Tibial nerve (tissue), 4 donors: ENCODE results near the gene EIF5A.

Source experiments
- EP300 ChIP-seq, 2 donors: sonication (generic); formaldehyde crosslinking; IDR thresholded peaks; one replicate each; pipeline ENCODE4 v1.6.1; 2017; ENCODE audit warnings: antibody characterized with exemption in 2 of 2, mild to moderate bottlenecking in 1 of 2
- POLR2A ChIP-seq, 2 donors: fragments of 450-650 bp; IDR thresholded peaks; one replicate each; pipeline ENCODE4 v1.6.1; 2017; ENCODE audit warnings: antibody characterized with exemption in 2 of 2, mild to moderate bottlenecking in 2 of 2, moderate library complexity in 2 of 2
- TF ChIP-seq, protein P1 (sequence below), 5 experiments: fragments of 200-600 bp in 3 of 5; fragments of 450-650 bp in 2 of 5; sonication (generic) in 3 of 5; IDR thresholded peaks; one replicate each; pipeline ENCODE4 v1.5.1; 2016 to 2019; ENCODE audit warnings: antibody characterized with exemption in 5 of 5, mild to moderate bottlenecking in 3 of 5, moderate library complexity in 2 of 5

DNA sequence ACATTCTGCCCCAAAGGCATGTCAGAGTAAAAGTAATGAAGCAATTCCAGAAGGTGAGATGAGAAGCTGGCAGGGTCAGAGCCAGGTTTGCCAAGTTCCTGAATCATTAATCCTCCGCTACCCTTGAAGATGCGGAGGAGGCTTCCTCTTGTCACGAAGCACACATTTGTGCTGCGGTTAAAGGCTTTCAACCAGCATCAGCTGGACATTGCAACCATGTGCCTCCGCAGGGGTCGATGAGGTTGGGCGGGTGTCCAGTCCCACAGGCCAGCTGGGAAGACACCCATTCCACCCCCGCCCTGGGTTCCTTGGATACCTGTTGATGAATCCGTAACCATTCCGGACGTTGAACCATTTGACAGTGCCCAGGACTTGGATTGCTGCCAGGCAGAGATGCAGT, 14.3 kb upstream of the EIF5A start:
- TF ChIP-seq, protein P1, sequence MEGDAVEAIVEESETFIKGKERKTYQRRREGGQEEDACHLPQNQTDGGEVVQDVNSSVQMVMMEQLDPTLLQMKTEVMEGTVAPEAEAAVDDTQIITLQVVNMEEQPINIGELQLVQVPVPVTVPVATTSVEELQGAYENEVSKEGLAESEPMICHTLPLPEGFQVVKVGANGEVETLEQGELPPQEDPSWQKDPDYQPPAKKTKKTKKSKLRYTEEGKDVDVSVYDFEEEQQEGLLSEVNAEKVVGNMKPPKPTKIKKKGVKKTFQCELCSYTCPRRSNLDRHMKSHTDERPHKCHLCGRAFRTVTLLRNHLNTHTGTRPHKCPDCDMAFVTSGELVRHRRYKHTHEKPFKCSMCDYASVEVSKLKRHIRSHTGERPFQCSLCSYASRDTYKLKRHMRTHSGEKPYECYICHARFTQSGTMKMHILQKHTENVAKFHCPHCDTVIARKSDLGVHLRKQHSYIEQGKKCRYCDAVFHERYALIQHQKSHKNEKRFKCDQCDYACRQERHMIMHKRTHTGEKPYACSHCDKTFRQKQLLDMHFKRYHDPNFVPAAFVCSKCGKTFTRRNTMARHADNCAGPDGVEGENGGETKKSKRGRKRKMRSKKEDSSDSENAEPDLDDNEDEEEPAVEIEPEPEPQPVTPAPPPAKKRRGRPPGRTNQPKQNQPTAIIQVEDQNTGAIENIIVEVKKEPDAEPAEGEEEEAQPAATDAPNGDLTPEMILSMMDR (IDR thresholded peaks at IDR 0.05): no peak
- TF ChIP-seq POLR2A (IDR thresholded peaks at IDR 0.05) (no peak), EP300 (IDR thresholded peaks at IDR 0.05) (no peak)
